ENCODE measurements around the gene PILRA. TPM values are rescaled to one million over a fixed set of nuclear protein-coding genes. Genes with fewer than 3 reads are reported as not detected.

PILRA gene
- total RNA-seq, 4 donors from 2014 or later, result 3.3 to 8.8 (median 5.4) TPM

DNA sequence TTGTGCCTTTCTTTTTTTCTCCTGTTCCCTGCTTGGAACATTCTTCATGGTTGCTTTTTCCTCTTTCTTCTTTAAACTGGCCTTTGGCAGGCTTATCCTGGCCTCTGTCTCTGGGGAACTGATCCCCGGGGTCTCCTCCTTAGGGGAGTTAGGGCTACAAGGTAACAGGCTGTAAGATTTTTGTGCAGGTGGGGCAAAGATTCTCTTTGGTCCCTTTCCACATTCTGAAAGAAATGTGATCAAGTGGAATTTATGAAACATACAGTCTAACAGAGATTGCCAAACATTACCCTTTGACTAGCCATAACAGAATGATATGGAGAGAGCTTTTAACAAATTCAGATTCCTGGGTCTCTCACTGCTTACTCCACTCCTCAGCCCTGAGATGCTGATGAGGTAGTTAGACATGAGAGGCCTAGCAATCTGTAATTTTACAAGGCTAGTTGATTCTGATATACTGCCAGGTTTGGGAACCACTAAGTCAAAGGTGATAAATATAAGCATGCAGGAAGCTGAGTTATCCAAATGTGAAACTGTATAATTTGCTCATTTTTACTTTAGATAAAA, 46.5 kb downstream of the PILRA start:
- no peak overlapping the region for H3K4me3 ChIP-seq
- no peaks in the 10 kb centered on the region for H3K9me3 ChIP-seq
- H3K27ac ChIP-seq (replicated peaks in 1 of 4), result no peak overlapping the region
- WGBS, result 50% methylated on average over 1 of the region's 1 CpG
- no peak for DNase-seq (ENCODE audit: extremely low spot score)
- H3K36me3 ChIP-seq, result peaks cover 0 to 11% (median 0%) of the 10 kb centered on the region in 4 donors
- TF ChIP-seq POLR2A (IDR thresholded peaks at IDR 0.05; ENCODE audit: low read depth) (no peak), EP300 (IDR thresholded peaks at IDR 0.05) (no peak), POLR2AphosphoS5 (IDR thresholded peaks at IDR 0.05) (no peak)
- TF ChIP-seq, protein P1, sequence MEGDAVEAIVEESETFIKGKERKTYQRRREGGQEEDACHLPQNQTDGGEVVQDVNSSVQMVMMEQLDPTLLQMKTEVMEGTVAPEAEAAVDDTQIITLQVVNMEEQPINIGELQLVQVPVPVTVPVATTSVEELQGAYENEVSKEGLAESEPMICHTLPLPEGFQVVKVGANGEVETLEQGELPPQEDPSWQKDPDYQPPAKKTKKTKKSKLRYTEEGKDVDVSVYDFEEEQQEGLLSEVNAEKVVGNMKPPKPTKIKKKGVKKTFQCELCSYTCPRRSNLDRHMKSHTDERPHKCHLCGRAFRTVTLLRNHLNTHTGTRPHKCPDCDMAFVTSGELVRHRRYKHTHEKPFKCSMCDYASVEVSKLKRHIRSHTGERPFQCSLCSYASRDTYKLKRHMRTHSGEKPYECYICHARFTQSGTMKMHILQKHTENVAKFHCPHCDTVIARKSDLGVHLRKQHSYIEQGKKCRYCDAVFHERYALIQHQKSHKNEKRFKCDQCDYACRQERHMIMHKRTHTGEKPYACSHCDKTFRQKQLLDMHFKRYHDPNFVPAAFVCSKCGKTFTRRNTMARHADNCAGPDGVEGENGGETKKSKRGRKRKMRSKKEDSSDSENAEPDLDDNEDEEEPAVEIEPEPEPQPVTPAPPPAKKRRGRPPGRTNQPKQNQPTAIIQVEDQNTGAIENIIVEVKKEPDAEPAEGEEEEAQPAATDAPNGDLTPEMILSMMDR (IDR thresholded peaks at IDR 0.05), result no peak
- H3K4me1 ChIP-seq, result no peaks in the 10 kb centered on the region
- intact Hi-C loops (cut with DNase I), result no loop called here
- no peaks in the 10 kb centered on the region for H3K27me3 ChIP-seq

DNA sequence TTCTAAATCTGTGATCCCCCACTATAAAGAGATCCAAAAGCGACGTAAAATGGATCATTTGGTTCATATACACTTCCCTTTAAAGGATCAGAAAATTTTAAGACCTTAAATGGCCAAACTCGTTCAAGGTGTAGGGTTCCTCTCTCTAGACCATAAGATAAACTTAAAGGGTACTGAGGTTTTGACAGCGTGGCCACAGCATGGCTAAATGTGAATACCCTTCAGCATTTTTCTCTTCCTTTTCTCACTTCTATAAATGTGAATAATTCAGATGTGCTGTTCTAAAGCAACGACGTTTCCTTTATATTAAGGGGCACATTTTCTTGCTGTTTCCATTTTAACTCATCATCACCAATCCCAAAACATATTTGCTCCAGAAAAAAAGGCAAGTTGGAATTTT, 50.0 kb downstream of the PILRA start:
- peaks cover 0 to 9% (median 9%) of the 10 kb centered on the region in 4 donors for H3K4me1 ChIP-seq
- DNase-seq (ENCODE audit: extremely low spot score), result no peak
- H3K36me3 ChIP-seq, result peaks cover 0 to 4% (median 0%) of the 10 kb centered on the region in 4 donors
- WGBS, result 91% methylated on average over 6 of the region's 6 CpGs
- intact Hi-C loops (cut with DNase I), result no loop called here
- no peaks in the 10 kb centered on the region for H3K27me3 ChIP-seq
- no peak overlapping the region for H3K4me3 ChIP-seq
- no peak overlapping the region for H3K27ac ChIP-seq (replicated peaks in 1 of 4)
- no peaks in the 10 kb centered on the region for H3K9me3 ChIP-seq
- TF ChIP-seq EP300 (IDR thresholded peaks at IDR 0.05), result no peak
- TF ChIP-seq POLR2AphosphoS5 (IDR thresholded peaks at IDR 0.05), result no peak
- TF ChIP-seq, protein P1 (IDR thresholded peaks at IDR 0.05), result no peak
- TF ChIP-seq POLR2A (IDR thresholded peaks at IDR 0.05; ENCODE audit: low read depth), result no peak

DNA sequence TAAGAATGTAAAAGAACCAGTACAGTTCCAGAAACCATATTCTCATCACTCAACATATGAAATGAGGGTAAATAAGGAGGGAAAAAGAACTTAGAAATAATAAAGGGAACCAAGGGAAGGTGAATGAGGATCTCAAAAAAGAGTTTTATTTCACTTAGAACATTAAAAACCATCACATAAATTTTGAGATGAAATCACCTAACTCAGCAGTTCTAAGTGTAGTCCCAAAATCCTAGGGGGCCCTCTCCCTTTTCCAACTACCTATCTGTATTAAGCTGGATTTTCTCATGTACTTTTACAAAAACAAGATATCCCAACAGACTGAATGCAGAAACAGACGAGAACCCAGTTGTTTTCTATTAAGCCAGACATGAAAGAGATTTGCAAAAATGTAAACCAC, 52.1 kb downstream of the PILRA start:
- TF ChIP-seq POLR2AphosphoS5 (IDR thresholded peaks at IDR 0.05) (no peak), POLR2A (IDR thresholded peaks at IDR 0.05; ENCODE audit: low read depth) (no peak), EP300 (IDR thresholded peaks at IDR 0.05) (no peak)
- TF ChIP-seq, protein P1 (IDR thresholded peaks at IDR 0.05), result no peak
- WGBS, result 69% methylated on average over 1 of the region's 1 CpG
- intact Hi-C loops (cut with DNase I), result no loop called here
- peaks cover under 1 to 12% (median 11%) of the 10 kb centered on the region in 4 donors for H3K4me1 ChIP-seq
- H3K4me3 ChIP-seq, result no peak overlapping the region
- no peak overlapping the region for H3K27ac ChIP-seq (replicated peaks in 1 of 4)
- H3K9me3 ChIP-seq, result no peaks in the 10 kb centered on the region
- no peak for DNase-seq (ENCODE audit: extremely low spot score)
- H3K36me3 ChIP-seq, result peaks cover 0 to 4% (median 0%) of the 10 kb centered on the region in 4 donors
- H3K27me3 ChIP-seq, result peaks cover 0 to 6% (median 0%) of the 10 kb centered on the region in 4 donors

DNA sequence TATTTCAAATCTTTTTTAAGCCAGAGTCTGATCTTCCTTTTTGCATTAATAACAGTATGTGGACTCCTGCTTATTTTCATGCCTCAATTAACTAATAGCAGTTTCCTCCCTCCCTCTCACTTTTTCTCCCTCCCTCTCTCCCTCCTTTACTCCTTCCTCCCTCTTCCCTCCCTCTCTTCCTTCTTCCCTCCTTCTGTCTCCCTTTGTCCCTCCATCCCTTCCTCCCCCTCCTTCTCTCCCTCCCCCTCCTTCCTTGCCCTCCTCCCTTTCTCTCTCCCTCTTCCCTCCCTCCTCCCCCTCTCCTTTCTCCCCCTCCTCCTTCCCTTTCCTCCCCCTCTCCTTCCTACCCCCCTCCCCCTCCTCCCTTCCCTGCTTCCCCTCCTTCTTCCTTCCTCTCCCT, 53.2 kb downstream of the PILRA start:
- no peak overlapping the region for H3K4me3 ChIP-seq
- peaks cover 0 to 6% (median 0%) of the 10 kb centered on the region in 4 donors for H3K27me3 ChIP-seq
- H3K36me3 ChIP-seq, result peaks cover 0 to 13% (median 7%) of the 10 kb centered on the region in 4 donors
- H3K9me3 ChIP-seq, result no peaks in the 10 kb centered on the region
- peaks cover 12 to 24% (median 23%) of the 10 kb centered on the region in 4 donors for H3K4me1 ChIP-seq
- no peak for TF ChIP-seq POLR2A (IDR thresholded peaks at IDR 0.05; ENCODE audit: low read depth)
- no peak for TF ChIP-seq POLR2AphosphoS5 (IDR thresholded peaks at IDR 0.05)
- no peak for TF ChIP-seq EP300 (IDR thresholded peaks at IDR 0.05)
- TF ChIP-seq, protein P1 (IDR thresholded peaks at IDR 0.05), result no peak
- H3K27ac ChIP-seq (replicated peaks in 1 of 4), result no peak overlapping the region
- intact Hi-C loops (cut with DNase I), result no loop called here
- DNase-seq (ENCODE audit: extremely low spot score), result no peak

All from esophagus muscularis mucosa (tissue), 4 donors.